Sigmoid colon (tissue), 4 donors: ENCODE measurements around the gene PAIP2B.

ENCODE experiments used
- EP300 ChIP-seq, 4 donors: sonication (generic); formaldehyde crosslinking; IDR thresholded peaks; one replicate each; pipeline ENCODE4 v1.6.1; 2017; ENCODE audit warnings: antibody characterized with exemption in 4 of 4
- POLR2AphosphoS5 ChIP-seq, 4 donors: sonication (generic); formaldehyde crosslinking; IDR thresholded peaks; one replicate each; pipeline ENCODE4 v1.6.1; 2017; ENCODE audit warnings: antibody characterized with exemption in 4 of 4
- TF ChIP-seq, protein P1 (sequence below), 4 experiments: fragments of 450-650 bp in 3 of 4; fragments of 200-600 bp in 1 of 4; IDR thresholded peaks; one replicate each; pipeline ENCODE4 v1.5.1; 2016 to 2019; ENCODE audit warnings: antibody characterized with exemption in 4 of 4, mild to moderate bottlenecking in 3 of 4, moderate library complexity in 2 of 4

DNA sequence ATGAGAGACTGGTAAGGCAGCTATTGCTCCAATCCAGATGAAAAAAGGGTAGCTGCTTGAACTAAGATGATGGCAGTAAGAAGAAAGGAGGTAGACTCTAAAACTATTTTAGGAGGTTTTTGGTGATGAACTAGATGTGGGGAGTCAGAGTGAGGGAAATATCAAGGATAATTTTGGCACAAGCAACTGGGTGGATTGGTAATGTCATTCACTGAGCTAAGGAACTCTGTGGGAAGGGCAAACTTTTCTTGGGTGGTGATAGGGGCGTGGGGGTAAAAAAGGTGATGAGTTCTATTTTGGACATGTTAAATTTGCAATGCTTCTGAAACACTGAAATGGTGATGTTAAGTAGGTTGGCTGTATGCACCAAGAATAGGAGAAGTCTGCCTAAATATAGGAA, 19.3 kb downstream of the PAIP2B start:
- no peak for TF ChIP-seq EP300 (IDR thresholded peaks at IDR 0.05)
- TF ChIP-seq, protein P1, sequence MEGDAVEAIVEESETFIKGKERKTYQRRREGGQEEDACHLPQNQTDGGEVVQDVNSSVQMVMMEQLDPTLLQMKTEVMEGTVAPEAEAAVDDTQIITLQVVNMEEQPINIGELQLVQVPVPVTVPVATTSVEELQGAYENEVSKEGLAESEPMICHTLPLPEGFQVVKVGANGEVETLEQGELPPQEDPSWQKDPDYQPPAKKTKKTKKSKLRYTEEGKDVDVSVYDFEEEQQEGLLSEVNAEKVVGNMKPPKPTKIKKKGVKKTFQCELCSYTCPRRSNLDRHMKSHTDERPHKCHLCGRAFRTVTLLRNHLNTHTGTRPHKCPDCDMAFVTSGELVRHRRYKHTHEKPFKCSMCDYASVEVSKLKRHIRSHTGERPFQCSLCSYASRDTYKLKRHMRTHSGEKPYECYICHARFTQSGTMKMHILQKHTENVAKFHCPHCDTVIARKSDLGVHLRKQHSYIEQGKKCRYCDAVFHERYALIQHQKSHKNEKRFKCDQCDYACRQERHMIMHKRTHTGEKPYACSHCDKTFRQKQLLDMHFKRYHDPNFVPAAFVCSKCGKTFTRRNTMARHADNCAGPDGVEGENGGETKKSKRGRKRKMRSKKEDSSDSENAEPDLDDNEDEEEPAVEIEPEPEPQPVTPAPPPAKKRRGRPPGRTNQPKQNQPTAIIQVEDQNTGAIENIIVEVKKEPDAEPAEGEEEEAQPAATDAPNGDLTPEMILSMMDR (IDR thresholded peaks at IDR 0.05) = no peak
- TF ChIP-seq POLR2AphosphoS5 (IDR thresholded peaks at IDR 0.05) = no peak
